Femur (tissue), 1 donor: Measurements from ENCODE around the gene EFHC2.
"Not testable (repeated sequence)": the region's sequence is repeated elsewhere in the genome, so short reads cannot be mapped to it uniquely, and the experiment has no call there.

Experiments
- DNase-seq: peaks from one replicate; pipeline ENCODE4 v3.0.0-alpha.2; 2017

EFHC2 gene

GRCh38 chrX:44290718-44291117, 52.8 kb downstream of the EFHC2 start:
- no peak for DNase-seq

GRCh38 chrX:44282753-44283152, 60.7 kb downstream of the EFHC2 start:
- no peak for DNase-seq

GRCh38 chrX:44280116-44280515, 63.4 kb downstream of the EFHC2 start:
- no peak for DNase-seq

GRCh38 chrX:44274096-44274495, 69.4 kb downstream of the EFHC2 start:
- DNase-seq, result no peak

- DNase-seq, result no peak
These were observed 75.6 kb downstream of the EFHC2 start for GRCh38 chrX:44267861-44268260.

- DNase-seq, result no peak
These were observed 76.4 kb downstream of the EFHC2 start for GRCh38 chrX:44267116-44267515.

GRCh38 chrX:44265559-44265958, 77.9 kb downstream of the EFHC2 start:
- DNase-seq, result no peak

GRCh38 chrX:44264936-44265335, 78.5 kb downstream of the EFHC2 start:
- no peak for DNase-seq

- DNase-seq, result no peak
These were observed 82.2 kb downstream of the EFHC2 start for GRCh38 chrX:44261286-44261685.

- DNase-seq, result no peak
These were observed 82.9 kb downstream of the EFHC2 start for GRCh38 chrX:44260609-44261008.

GRCh38 chrX:44255742-44256141, 87.7 kb downstream of the EFHC2 start:
- not testable (repeated sequence) for DNase-seq

- no peak for DNase-seq
These were observed 89.9 kb downstream of the EFHC2 start for GRCh38 chrX:44253575-44253942.

GRCh38 chrX:44252688-44253574, 90.5 kb downstream of the EFHC2 start:
- DNase-seq, result peak; percentile 55

- DNase-seq, result no peak
These were observed 96.0 kb downstream of the EFHC2 start for GRCh38 chrX:44247468-44247867.

- no peak for DNase-seq
These were observed 96.6 kb downstream of the EFHC2 start for GRCh38 chrX:44246826-44247225.

GRCh38 chrX:44245733-44246132, 97.7 kb downstream of the EFHC2 start:
- DNase-seq, result no peak

- DNase-seq, result no peak
These were observed 99.5 kb downstream of the EFHC2 start for GRCh38 chrX:44244008-44244407.

- no peak for DNase-seq
These were observed 101.9 kb downstream of the EFHC2 start for GRCh38 chrX:44241546-44241945.

- DNase-seq, result no peak
These were observed 103.4 kb downstream of the EFHC2 start for GRCh38 chrX:44240036-44240435.

- DNase-seq, result no peak
These were observed 104.4 kb downstream of the EFHC2 start for GRCh38 chrX:44239036-44239435.

- no peak for DNase-seq
These were observed 107.9 kb downstream of the EFHC2 start for GRCh38 chrX:44235534-44235933.

- DNase-seq, result no peak
These were observed 108.9 kb downstream of the EFHC2 start for GRCh38 chrX:44234541-44234940.

- DNase-seq, result no peak
These were observed 109.4 kb downstream of the EFHC2 start for GRCh38 chrX:44234116-44234515.

- no peak for DNase-seq
These were observed 111.4 kb downstream of the EFHC2 start for GRCh38 chrX:44232081-44232480.

- no peak for DNase-seq
These were observed 114.9 kb downstream of the EFHC2 start for GRCh38 chrX:44228621-44229020.
